ENCODE measurements around the gene TRAF3IP1.
A peak's percentile ranks its signal among the peaks of the same experiment; 100 is the strongest.
"Not testable (repeated sequence)": the region's sequence is repeated elsewhere in the genome, so short reads cannot be mapped to it uniquely, and the experiment has no call there.

TRAF3IP1 gene

DNA sequence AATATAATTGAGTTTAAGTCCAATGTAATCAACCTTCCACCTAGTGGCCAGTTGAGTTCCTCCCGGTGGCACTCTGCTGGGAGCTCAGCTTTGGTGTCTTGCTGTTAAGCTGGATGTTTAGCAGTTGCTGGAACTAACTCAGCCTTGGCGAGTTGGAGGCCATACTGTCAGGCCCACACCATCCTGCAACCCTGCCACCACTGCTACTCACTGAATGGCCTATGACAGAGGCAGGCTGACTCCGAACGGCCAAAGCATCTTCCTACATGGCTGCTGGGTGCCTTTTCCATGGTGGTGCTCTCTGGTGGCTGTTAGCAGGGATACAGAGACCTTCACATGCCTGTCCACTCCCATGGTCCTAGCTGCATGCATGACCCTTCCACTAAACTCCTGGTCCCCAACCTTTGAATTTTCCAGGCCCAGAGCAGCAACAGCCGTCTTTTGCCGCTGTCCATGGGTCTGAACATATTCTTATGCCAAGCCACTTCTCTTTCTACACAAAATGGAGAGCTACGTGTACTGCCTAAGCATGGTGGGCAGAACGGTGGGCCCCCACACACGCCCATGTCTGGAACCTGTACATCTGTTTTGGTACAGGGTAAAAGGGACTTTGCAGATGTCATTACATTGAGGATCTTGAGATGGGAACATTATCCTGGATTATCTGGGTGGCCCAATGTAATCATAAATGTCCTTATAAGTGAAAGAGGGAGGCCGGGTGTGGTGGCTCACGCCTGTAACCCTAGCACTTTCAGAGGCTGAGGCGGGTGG is 15.0 kb upstream of the TRAF3IP1 start:
- peak; percentile 23 for DNase-seq (ENCODE audit: low read depth)
- no peak overlapping the region for H3K4me3 ChIP-seq (ENCODE audit: low read depth, low read length)
- no peak for TF ChIP-seq MYC (IDR thresholded peaks at IDR 0.05; ENCODE audit: low read depth, low read length)
- TF ChIP-seq POLR2A (IDR thresholded peaks at IDR 0.05; ENCODE audit: extremely low read depth, insufficient read length) = no peak
- TF ChIP-seq, protein P1, sequence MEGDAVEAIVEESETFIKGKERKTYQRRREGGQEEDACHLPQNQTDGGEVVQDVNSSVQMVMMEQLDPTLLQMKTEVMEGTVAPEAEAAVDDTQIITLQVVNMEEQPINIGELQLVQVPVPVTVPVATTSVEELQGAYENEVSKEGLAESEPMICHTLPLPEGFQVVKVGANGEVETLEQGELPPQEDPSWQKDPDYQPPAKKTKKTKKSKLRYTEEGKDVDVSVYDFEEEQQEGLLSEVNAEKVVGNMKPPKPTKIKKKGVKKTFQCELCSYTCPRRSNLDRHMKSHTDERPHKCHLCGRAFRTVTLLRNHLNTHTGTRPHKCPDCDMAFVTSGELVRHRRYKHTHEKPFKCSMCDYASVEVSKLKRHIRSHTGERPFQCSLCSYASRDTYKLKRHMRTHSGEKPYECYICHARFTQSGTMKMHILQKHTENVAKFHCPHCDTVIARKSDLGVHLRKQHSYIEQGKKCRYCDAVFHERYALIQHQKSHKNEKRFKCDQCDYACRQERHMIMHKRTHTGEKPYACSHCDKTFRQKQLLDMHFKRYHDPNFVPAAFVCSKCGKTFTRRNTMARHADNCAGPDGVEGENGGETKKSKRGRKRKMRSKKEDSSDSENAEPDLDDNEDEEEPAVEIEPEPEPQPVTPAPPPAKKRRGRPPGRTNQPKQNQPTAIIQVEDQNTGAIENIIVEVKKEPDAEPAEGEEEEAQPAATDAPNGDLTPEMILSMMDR (IDR thresholded peaks at IDR 0.05; ENCODE audit: low read depth, low read length) = peak; percentile 3

DNA sequence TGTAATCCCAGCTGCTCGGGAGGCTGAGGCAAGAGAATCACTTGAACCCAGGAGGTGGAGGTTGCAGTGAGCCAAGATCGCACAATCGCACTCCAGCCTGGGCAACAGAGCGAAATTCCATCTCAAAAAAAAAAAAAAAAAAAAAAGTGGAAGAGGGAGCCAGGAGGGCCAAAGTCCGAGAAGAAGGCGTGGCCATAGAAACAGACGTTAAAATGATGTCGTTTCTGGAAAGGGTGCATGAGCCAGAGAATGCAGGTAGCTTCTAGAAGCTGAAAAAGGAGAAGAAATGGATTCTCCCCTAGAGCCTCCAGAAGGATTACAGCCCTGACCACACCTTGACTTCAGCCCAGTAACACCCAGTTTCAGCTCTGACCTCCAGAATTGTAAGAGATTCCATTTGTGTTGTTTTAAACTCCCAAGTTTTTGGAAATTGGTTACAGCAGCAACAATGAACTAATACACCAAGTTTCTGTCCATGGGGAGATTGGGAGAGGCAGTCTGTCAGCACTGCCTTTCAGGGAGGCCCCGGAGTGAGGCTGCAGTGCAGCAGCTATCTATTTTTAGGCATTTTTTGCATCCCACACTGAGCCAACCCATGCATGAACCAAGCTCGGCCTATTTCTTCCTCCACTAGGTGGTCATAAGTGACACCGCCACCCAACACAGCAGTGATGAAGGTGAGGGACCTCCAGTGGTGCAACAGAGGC is 14.2 kb upstream of the TRAF3IP1 start:
- no peak for DNase-seq (ENCODE audit: low read depth)
- H3K4me3 ChIP-seq (ENCODE audit: low read depth, low read length) = no peak overlapping the region
- TF ChIP-seq POLR2A (IDR thresholded peaks at IDR 0.05; ENCODE audit: extremely low read depth, insufficient read length) = no peak
- no peak for TF ChIP-seq MYC (IDR thresholded peaks at IDR 0.05; ENCODE audit: low read depth, low read length)

DNA sequence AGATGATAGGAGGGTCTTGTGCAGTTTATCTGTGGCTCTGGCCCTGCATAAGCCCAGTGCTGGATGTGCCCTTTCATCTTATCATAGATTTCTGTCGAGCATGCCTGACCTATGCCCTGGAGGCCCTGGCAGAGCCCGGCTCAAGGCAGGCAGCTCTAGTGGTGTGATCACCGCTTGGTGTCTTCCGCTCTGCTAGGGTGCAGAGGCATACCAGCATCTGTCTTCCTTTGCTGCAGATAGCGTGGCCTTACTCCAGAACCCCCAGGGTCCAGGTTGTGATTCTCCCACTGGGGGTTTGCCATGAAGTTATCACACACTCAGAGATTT is 13.7 kb upstream of the TRAF3IP1 start:
- H3K4me3 ChIP-seq (ENCODE audit: low read depth, low read length) = no peak overlapping the region
- TF ChIP-seq, protein P1 (IDR thresholded peaks at IDR 0.05; ENCODE audit: low read depth, low read length) = no peak
- TF ChIP-seq MYC (IDR thresholded peaks at IDR 0.05; ENCODE audit: low read depth, low read length) (no peak), POLR2A (IDR thresholded peaks at IDR 0.05; ENCODE audit: extremely low read depth, insufficient read length) (no peak)
- TF ChIP-seq, protein P2, sequence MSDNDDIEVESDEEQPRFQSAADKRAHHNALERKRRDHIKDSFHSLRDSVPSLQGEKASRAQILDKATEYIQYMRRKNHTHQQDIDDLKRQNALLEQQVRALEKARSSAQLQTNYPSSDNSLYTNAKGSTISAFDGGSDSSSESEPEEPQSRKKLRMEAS (IDR thresholded peaks at IDR 0.05; ENCODE audit: low read depth, low read length) = no peak
- no peak for DNase-seq (ENCODE audit: low read depth)

DNA sequence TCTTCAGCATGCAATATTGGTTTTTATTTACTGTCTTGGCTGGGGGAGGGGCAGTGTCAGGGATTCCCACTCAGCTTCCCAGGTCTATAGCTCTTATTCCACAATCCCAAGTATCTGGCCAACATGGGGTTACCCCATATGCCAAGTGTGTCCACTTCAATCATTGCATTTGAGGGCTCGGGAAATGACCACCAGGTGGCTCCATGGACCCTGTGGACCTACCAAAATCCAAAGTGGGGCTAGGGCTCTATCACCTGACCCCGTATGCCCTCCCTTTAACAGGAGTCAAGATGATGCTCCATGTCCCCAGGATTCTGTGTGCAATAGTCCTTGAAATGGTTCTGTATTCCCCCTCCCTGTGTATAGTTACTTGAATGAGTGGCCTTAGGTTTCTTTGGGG is 12.1 kb upstream of the TRAF3IP1 start:
- no peak for TF ChIP-seq POLR2A (IDR thresholded peaks at IDR 0.05; ENCODE audit: extremely low read depth, insufficient read length)
- TF ChIP-seq, protein P1 (IDR thresholded peaks at IDR 0.05; ENCODE audit: low read depth, low read length) = peak; percentile 46
- DNase-seq (ENCODE audit: low read depth) = no peak
- H3K4me3 ChIP-seq (ENCODE audit: low read depth, low read length) = no peak overlapping the region

DNA sequence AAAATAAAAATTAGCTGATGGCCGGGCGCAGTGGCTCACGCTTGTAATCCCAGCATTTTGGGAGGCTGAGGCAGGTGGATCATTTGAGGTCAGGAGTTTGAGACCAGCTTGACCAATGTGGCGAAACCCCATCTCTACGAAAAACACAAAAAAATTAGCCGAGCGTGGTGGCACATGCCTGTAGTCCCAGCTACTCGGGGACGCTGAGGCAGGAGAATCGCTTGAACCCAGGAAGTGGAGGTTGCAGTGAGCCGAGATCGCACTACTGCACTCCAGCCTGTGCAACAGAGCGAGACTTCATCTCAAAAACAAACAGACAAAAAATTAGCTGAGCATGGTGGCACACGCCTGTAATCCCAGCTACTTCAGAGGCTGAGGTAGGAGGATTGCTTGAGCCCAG is 9.6 kb upstream of the TRAF3IP1 start:
- DNase-seq (ENCODE audit: low read depth); H3K4me3 ChIP-seq (ENCODE audit: low read depth, low read length): not testable (repeated sequence)

DNA sequence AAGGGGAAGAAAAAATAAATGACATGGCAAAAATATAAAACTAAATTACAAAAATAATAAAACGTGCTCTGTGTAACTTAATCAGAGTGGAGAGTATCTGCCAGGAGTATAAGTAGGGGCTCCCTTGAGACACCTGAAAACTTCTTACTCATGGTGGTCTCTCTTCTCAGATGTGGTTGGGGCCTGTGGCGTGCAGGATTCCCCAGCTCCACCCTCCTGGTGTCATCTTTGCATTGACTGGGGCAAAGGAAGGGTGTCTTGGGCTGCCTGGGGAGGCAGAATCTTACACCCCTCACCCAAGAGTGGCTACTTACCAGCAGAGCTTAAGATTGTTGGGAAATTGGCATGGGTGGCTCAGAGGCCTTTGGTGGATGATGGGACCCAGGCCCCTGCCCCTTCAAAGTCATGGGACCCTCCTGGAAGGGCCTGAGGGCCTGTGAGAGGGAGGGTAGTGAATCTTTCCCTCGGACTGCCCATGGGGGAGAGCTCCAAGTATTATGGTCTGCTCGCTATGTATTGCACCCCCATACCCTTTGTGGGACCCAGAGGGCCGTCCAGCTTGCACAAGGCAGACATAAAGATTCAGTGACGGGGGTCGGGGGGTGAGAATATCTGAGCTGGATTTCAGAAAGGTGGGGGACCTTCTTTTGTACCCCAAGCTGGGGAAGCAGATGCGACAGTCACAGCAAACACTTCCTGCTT is 6.9 kb upstream of the TRAF3IP1 start:
- no peak for DNase-seq (ENCODE audit: low read depth)
- TF ChIP-seq, protein P2 (IDR thresholded peaks at IDR 0.05; ENCODE audit: low read depth, low read length) = no peak
- TF ChIP-seq, protein P1 (IDR thresholded peaks at IDR 0.05; ENCODE audit: low read depth, low read length) = no peak
- H3K4me3 ChIP-seq (ENCODE audit: low read depth, low read length) = no peak overlapping the region

DNA sequence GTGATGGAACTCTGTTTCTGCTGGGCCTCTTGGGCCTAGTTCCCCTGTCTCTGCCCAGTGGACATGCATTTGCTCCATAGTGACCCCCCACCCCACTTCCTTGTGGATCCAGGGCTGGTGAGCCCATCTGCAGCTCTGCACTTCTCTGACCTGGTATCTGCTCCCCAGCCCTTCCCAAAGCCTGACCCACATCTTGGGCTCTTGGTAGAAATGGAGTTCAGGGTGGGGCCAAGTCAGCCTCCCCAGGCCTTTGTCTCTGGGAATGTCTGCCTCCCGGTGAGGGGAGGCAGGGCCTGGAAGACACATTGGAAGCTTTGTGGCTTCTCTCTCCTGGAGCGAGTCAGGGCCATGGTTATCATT is 6.3 kb upstream of the TRAF3IP1 start:
- TF ChIP-seq, protein P2 (IDR thresholded peaks at IDR 0.05; ENCODE audit: low read depth, low read length) = no peak
- TF ChIP-seq MYC (IDR thresholded peaks at IDR 0.05; ENCODE audit: low read depth, low read length) (no peak), POLR2A (IDR thresholded peaks at IDR 0.05; ENCODE audit: extremely low read depth, insufficient read length) (no peak)
- TF ChIP-seq, protein P1 (IDR thresholded peaks at IDR 0.05; ENCODE audit: low read depth, low read length) = no peak
- H3K4me3 ChIP-seq (ENCODE audit: low read depth, low read length) = no peak overlapping the region
- DNase-seq (ENCODE audit: low read depth) = no peak

Data from NB4 (cell line).